NCI-H524 (cell line): ENCODE data around the gene PPP2R5C.

Source experiments
- DNase-seq, 2 experiments: peaks; one replicate each; lab custom pipeline; 2025; lab: John Stamatoyannopoulos, UW

The PPP2R5C gene

DNA sequence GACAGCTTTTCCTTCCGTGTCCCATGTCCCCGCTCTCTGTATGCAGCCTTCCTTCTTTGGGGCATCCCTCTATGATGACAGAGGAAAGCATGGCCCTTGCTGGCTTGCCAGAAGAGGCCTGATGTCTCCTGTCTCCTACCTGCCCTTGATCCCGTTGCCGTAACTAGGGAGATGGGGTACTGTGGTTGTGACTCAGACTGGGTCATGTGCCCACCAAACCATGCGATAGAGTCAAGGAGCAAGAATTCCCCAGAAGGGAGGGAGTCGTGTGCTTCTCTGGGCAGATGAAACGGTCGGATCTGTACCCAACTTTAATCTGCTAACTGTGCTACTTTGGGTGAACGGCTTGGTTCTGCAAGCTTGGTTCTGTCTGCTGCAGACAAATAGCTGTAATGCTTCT is 103.8 kb downstream of the PPP2R5C start:
- DNase-seq: no peak

DNA sequence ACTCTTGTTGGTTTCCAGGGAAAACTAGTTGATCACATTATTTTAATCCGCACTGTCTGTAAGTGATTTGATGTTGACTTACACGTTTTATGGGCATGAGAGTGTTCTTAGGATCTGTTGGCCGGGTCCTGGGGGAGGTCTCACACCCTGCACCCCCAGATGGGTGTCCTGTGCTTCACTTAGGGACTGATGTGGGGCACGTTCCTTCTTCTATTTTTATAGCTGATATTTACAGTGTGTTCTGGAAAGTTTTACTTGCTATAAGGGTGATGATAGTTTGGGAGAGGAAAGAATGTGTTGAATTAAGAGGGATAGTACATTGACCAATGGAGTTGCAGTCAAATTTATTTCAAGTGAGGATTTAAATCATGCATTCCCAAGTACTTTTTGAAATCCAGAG is 106.3 kb downstream of the PPP2R5C start:
- DNase-seq: no peak

- DNase-seq: no peak
Observed at GRCh38 chr14:101869217-101869616, 107.7 kb downstream of the PPP2R5C start.

DNA sequence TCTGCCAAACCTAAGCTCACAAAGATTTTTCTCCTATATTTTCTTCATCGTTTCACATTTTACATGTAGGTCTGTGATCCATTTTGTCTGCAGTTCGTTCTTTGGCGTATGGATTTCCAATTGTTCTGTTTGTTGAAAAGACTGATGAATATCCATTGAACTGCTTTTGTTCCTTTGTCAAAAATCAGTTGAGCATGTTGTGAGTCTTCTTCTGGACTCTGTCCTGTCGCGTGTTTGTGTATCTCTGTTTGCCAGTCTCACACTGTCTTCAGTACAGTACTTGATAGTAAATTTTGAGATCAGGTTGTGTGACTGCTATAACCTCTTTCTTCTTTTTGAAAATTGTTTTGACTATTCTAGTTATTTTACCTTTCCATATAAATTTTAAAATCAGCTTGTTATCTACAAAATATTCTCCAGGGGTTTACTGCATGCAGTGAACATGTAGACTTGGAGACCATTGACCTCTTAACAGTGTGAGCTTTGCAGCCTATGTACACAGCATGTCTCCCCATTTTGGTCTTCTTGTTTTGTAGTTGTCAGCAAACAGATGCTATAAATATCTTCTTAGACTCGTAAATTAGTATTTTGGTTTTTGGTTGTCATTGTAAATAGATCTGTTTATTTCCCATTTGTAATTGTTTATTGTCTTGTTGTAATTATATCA is 108.9 kb downstream of the PPP2R5C start:
- DNase-seq: no peak

DNA sequence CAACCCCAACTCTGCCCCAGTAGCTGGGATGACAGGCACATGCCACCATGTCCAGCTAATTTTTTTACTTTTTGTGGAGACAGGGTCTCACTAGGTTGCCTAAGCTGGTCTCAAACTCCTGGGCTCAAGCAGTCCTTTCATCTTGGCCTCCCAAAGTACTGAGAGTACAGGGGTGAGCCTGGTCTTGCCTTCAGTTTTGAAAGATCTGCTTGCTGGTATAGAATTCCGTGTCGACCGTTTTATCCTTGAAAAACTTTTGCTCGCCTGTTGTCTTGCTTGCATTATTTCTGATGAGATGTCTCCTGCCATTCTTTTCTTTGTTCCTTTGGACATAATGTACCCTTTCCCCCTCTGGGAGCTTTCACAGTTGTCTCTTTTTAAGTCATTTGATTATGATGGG is 110.8 kb downstream of the PPP2R5C start:
- DNase-seq: no peak

DNA sequence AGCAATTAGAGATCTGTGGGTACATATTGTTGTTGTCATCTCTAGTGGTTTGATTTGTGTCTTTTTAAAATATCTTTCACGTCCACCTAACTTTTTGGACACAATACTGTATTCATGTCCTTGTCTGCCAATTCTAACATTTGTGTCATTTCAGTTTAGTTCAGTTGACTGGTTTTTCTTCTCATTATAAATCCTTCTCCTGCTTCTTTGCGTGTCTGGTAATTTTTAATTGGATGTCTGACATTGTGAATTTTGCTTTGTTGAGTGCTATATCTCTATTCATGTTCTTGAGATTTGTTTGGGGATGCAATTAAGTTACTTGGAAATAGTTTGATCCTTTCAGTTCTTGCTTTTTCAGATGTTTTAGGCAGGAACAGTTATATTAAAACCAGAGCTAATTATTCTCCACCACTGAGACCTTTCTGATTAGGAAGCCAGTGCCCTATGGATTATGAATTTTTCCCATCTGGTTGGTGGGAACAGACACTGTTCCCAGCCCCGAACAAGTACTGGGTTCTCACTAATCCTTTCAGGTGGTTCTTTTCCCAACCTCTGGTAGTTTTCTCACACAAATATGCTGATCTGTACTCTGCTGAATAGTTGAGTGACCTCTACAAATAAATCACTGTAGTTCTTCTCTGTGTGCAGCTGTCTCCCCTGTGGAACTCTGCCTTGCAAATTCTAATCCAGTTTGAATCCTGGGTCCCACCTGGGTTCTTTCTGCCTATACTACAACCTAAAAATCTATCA is 111.7 kb downstream of the PPP2R5C start:
- peak in 1 of 2 experiments; percentile 30 for DNase-seq

DNA sequence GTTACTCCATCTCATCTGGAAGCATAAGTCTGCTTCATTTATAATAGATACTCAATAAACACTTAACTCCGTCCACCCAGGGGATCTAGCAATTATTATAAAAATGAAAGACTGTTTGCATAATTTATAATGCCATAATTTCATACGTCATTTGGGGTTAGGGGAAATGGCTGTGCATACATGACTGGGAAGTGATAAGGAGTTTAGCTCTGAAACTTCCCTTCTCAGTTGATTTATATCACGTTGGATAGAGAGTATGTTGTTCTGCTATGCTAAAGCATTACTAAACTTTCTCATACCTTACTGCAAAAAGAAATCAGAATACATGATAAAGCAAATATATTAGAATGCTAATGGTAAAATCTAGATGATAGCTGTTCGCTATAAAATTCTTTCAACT is 112.5 kb downstream of the PPP2R5C start:
- DNase-seq: no peak

GRCh38 chr14:101875041-101875726 is 113.7 kb downstream of the PPP2R5C start:
- DNase-seq: no peak

- DNase-seq: no peak
Observed at GRCh38 chr14:101875727-101876554, 114.4 kb downstream of the PPP2R5C start.

GRCh38 chr14:101876555-101876938 is 115.0 kb downstream of the PPP2R5C start:
- no peak for DNase-seq

DNA sequence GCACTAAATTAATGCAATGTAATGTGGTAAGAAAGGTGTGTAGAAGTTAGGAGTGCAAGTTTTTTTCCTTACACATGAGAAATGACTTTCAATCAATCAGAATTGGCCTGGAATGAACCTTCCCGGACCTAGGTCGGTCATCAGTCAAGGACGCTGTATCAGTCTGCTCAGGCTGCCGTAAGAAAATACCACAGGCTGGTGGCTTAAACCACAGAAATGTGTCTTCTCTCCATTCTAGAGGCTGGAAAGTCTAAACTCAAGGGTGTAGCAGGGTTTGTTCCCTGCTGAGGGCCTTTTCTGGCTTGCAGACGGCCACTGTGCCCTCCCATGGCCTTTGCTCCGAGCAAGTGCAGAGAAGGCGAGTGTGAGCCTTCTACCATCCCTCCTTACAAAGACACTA is 116.3 kb downstream of the PPP2R5C start:
- no peak for DNase-seq

DNA sequence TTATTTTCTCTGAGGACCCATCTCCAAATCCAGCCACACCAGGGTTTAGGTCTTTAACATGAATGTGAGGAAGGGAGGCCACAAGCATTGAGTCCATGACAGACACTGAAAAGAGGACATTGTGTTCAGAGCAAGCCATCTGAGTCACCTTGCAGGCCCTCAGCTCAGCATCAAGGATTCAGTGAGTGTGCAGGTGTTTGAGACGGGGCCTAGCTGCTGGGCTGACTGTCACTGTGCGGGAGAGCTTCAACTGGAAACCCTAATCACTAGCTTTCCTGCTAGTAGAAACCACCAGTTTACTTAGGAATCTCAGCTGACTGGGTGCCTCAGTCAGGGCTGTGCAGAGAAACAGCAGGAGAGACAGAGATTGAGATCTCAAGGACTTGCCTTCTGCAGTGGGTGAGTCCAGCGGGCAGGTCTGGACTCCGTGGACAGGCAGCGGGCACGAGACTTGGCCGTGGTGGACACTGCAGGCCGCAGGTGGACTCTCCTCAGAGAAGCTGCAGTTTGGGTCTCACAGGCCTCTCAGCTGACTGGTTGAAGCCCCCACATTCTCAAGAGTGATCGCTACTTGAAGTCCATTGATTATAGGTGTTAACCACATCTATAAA is 116.8 kb downstream of the PPP2R5C start:
- no peak for DNase-seq

DNA sequence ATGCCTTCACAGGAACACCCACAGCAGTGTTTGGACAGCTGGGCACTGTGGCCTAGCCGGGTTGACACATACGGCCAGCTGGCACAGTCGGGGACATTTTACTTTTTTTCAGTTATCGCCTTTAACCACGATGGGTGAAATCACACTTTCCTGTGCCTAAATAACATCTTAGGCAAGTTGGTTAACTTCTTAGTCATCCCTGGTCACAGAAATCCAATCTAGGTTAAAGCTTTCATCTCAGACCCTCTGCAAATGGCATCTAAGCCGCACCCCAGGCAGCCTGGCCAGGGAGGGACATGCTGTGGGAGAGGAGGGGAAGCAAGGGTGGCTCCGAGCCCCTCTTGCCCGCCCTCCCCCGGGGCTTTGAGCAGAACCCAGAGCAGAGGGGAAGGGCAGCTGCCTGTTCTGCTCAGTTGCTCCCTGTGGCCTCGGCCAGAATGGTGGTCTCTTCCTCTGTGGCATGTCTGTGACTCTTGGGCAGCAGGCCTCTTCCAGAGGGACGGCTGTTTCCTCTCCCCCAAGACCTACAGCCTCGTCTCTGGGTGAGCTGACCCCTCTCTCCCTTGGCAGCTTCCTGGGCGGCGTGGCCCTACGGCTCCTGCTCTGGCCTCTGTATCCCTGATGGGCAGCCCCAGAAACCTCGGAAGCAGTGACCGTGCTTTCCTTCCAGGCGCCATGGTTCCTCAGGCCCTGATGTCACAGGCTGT is 117.5 kb downstream of the PPP2R5C start:
- no peak for DNase-seq

DNA sequence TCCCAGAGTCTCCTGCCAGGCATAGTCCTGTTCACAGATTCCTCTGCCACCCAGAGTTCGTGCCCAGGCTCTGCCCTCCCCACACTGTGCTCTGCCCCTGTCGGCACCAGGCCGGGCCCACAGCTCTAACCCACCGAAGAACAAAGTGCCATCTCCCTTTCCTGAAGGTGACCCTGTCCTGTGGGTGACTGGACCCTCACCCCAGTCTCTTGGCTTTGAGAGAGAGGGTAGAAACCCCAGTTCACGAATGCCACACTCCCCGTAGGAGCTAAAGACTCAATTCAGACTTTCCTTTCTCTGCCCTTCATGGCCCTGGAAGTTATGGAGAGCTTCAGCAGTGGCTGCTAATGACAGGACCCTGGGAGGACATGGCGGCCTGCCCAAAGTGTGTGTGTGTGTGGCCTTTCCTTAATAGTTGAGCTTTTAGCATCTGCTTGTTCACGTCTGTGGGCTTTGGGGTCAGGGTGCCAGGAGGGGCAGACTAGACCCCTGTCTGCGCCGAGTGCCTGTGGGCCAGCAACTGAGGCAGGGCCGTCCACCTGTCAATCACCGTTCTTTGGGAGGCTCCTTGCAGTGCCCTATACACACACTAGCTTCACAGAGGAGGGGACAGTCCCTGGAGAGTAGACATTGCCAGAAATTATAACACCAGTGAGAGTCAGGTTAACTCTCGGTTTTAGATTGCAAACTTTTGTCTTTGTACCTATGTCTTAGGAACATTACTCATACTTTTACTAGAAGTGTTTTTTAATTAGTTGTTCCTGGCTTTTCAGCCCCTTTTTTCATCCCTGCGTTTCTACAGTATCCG is 118.2 kb downstream of the PPP2R5C start:
- no peak for DNase-seq

DNA sequence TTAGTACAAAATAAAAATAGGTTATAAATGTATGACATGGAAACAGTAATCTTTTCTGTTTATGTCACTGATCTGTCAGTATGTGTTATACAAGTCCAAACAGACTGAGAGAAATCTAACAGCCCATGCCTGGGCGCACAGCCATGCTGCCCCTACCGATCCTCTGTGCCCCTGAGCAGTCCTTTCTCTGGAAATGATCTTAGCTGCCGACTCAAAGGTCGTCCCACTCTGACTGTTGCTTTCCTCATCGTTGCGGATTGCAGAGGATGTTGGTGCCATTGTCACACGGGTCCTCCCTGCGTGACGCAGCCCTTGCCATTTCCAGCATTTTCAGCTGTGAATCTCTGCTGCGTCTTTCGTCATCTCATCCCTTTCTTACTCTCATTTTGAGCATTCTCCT is 119.9 kb downstream of the PPP2R5C start:
- no peak for DNase-seq

GRCh38 chr14:101882141-101882935 is 120.8 kb downstream of the PPP2R5C start:
- no peak for DNase-seq

DNA sequence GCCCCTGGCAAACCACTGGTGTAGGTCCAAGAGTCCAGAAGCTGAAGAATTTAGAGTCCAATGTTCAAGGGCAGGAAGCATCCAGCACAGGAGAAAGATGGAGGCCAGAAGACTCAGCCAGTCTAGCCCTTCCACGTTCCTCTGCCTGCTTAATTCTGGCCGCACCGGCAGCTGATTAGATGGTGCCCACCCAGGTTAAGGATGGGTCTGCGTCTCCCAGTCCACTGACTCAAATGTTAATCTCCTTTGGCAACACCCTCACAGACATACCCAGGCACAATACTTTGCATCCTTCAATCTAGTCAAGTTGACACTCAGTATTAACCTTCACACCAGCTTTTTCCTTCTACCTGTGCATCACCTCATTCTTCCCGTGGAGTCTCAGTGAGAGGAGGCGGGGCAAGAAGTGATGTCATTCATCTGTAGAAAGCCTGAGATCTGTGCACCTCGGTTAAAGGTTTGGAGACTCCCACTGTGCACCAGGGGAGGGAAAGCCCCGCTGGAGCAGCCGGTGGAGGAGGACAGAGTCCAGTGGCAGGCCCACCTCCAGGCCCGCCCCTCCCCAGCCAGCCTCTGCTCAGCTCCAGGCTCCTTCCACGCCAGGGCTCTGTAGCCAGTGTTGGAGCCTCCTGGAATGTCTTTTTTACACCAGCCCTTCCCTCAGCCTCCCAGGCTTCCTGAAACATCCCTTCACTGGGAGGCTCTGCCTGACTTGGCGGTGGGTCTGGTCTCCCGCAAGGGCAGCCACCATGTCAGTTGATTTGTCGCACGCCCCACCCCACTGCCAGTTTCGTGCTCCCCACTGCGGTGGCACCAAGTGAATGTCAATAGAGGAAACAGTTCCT is 122.8 kb downstream of the PPP2R5C start:
- no peak for DNase-seq

GRCh38 chr14:101884934-101885576 is 123.5 kb downstream of the PPP2R5C start:
- no peak for DNase-seq
